ENCODE measurements around the gene SLC25A22. TPM values are rescaled to one million over a fixed set of nuclear protein-coding genes. Genes with fewer than 3 reads are reported as not detected.

SLC25A22 gene
- total and polyA plus RNA-seq, 10 of the 15 experiments (the other 5 are each of a cell fraction or from before 2014, with no cell fraction given), result 0.27 to 27.0 (median 8.2) TPM

GRCh38 chr11:847876-848275 lies 49.8 kb upstream of the SLC25A22 start (continued):
- no peak for TF ChIP-seq REST (IDR thresholded peaks at IDR 0.05; ENCODE audit: low read depth, low read length)
- TF ChIP-seq SMC3 (IDR thresholded peaks at IDR 0.05; ENCODE audit: borderline replicate concordance, low read length), result no peak
- TF ChIP-seq ZNF687 (IDR thresholded peaks at IDR 0.05), result no peak
- TF ChIP-seq NFYB (IDR thresholded peaks at IDR 0.05; ENCODE audit: insufficient read depth, low read depth, low read length), result no peak
- no peak for TF ChIP-seq HSF1 (IDR thresholded peaks at IDR 0.05; ENCODE audit: low read depth, low read length)
- no peak for TF ChIP-seq MEF2A (IDR thresholded peaks at IDR 0.05; ENCODE audit: insufficient read depth, low read depth, low read length)
